ENCODE measurements around the gene GNPDA1.

Gene GNPDA1

GRCh38 chr5:142016556-142016955 is 3.7 kb upstream of the GNPDA1 start:
- no peak for DNase-seq (ENCODE audit: extremely low read depth, low read depth)
- no peak for TF ChIP-seq CTCF (IDR thresholded peaks at IDR 0.05; ENCODE audit: low read depth, low read length)

- no peak for DNase-seq (ENCODE audit: extremely low read depth, low read depth)
- no peak for TF ChIP-seq CTCF (IDR thresholded peaks at IDR 0.05; ENCODE audit: low read depth, low read length)
Measured at GRCh38 chr5:142015781-142016533, 3.1 kb upstream of the GNPDA1 start.

GRCh38 chr5:142014911-142015584 is 2.2 kb upstream of the GNPDA1 start:
- DNase-seq (ENCODE audit: extremely low read depth, low read depth), result no peak
- TF ChIP-seq CTCF (IDR thresholded peaks at IDR 0.05; ENCODE audit: low read depth, low read length), result peak; percentile 40

- no peak for DNase-seq (ENCODE audit: extremely low read depth, low read depth)
- no peak; the same call in 1 of the 2 replicates for TF ChIP-seq CTCF (IDR thresholded peaks at IDR 0.05; ENCODE audit: low read depth, low read length)
Measured at GRCh38 chr5:142013734-142014521, 1.1 kb upstream of the GNPDA1 start.

GRCh38 chr5:142012186-142012785 is 541 bp downstream of the GNPDA1 start:
- TF ChIP-seq CTCF (IDR thresholded peaks at IDR 0.05; ENCODE audit: low read depth, low read length), result peak; percentile 48
- no peak for DNase-seq (ENCODE audit: extremely low read depth, low read depth)

GRCh38 chr5:142011572-142012185 is 1.1 kb downstream of the GNPDA1 start:
- DNase-seq (ENCODE audit: extremely low read depth, low read depth), result no peak
- TF ChIP-seq CTCF (IDR thresholded peaks at IDR 0.05; ENCODE audit: low read depth, low read length), result no peak

All from AG09319 (cell line).